Epithelial cell of proximal tubule (primary cell): ENCODE results near the gene LDLRAD4. TPM values are rescaled to one million over a fixed set of nuclear protein-coding genes. Genes with fewer than 3 reads are reported as not detected.

Experiments
- DNase-seq: peaks from one replicate; pipeline ENCODE4 v3.0.0-alpha.2; 2011; ENCODE audit warnings: low read depth
- H3K4me3 ChIP-seq: 2 replicates; pipeline ENCODE4 v1.5.1; 2011; ENCODE audit warnings: low read depth, mild to moderate bottlenecking, low read length
- CTCF ChIP-seq: conservative IDR thresholded peaks from 2 replicates; pipeline ENCODE4 v1.5.1; 2012; ENCODE audit warnings: low read depth, mild to moderate bottlenecking, low read length
- total RNA-seq: library from RNA; depleted of rRNA; stranded (reverse); fragments of >200 nt; gene quantifications from 2 replicates; pipeline ENCODE4 v1.2.3, GENCODE V29; 2015

Gene LDLRAD4
- total RNA-seq, 1 donor from 2014 or later: under 0.01 TPM

DNA sequence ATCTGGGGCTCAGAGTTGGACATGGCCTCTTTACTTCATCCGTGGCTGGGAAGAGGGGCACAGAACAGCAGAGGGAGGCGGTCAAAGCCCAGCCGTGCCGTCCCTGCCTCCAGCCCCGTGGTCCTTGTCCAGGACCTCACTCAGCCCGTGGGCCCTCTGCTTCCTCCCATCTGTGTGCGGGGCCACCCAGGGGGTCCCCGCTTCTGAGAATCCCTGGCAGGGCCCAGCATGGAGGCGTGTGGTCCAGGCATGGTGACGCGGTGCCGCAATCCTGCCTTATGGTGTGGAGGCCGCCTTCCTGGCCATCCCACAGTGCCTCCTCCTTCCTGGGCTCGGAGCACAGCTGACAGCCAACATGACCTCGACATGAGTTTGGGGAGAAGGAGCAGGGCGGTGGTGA lies 275.2 kb downstream of the LDLRAD4 start:
- TF ChIP-seq CTCF: no peak
- H3K4me3 ChIP-seq: no peak overlapping the region
- no peak for DNase-seq

- no peak for DNase-seq
- TF ChIP-seq CTCF: no peak
- no peak overlapping the region for H3K4me3 ChIP-seq
Observed at GRCh38 chr18:13494871-13495445, 276.4 kb downstream of the LDLRAD4 start.

DNA sequence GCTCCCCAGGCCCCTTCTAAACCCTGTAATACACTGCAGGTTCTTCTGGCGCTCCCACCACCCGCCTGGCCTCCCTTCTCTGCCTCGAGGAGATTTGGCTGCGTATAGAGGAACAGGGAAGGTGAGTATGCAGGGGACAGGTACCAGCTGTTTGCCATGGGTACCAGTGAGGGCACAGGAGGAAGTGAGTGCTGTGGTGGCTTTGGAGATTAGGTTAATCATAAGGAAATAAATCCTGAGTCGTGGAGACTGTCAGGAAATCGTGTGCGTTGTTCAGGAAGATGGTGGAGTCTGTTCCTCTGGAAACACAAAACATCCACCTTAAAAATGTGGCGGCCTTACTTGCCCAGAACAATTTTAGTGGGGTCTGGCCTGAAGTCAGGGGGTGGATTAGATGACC lies 277.4 kb downstream of the LDLRAD4 start:
- no peak overlapping the region for H3K4me3 ChIP-seq
- no peak for TF ChIP-seq CTCF
- DNase-seq: no peak

GRCh38 chr18:13496691-13497281 lies 278.2 kb downstream of the LDLRAD4 start:
- no peak overlapping the region for H3K4me3 ChIP-seq
- TF ChIP-seq CTCF: no peak
- DNase-seq: no peak

DNA sequence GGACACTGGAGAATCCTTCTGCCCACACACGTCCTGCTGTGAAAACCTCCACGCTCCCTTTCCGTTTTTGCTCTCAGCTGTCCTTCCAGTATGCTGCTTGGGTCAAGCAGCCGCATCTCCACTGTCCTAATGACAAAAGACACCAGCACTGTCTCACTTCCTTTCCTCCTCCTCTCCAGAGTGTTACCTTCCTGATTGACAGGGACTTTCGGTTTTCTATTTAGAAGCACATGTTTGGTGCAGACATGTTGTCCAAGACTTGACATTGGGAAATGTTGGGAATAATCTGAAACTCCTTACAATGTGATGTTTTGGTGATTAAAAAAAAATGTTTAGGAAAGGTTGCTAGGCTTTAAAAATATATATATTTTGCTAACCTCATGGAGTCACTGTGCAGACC lies 281.2 kb downstream of the LDLRAD4 start:
- DNase-seq: no peak
- no peak for TF ChIP-seq CTCF
- no peak overlapping the region for H3K4me3 ChIP-seq

DNA sequence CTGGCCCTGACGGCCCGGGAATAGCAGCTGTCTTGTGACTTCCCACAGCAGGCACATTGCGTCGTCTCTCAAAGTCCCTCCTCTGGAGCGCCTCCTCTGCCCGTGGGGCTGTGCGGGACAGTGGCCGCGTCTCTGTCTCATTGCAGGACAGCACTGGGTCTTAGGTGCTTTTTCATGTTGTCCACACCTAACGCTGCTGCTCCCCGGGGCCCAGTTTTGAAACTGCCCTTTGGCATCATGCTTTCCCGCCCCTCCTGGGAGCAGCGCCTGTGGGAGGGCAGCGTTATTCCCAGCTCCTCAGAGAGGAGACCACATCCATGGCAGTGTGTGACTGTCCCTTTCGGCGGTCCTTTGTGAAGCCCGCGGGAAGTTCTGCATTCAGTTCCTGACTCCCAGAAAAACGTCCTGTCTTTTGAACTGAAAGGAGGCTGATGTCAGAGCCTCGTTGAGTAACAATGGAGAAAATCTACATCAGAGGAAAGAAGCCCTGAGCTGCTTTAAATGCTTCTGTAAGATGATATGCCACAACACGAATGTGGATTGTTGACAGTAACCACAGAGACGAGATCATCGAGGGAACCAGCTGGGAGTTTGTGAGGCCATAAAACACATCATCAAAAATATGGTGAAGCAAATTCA lies 281.8 kb downstream of the LDLRAD4 start:
- no peak overlapping the region for H3K4me3 ChIP-seq
- peak; percentile 6 for DNase-seq
- no peak for TF ChIP-seq CTCF
